ENCODE measurements around the gene TCEA2.

Gene TCEA2

DNA sequence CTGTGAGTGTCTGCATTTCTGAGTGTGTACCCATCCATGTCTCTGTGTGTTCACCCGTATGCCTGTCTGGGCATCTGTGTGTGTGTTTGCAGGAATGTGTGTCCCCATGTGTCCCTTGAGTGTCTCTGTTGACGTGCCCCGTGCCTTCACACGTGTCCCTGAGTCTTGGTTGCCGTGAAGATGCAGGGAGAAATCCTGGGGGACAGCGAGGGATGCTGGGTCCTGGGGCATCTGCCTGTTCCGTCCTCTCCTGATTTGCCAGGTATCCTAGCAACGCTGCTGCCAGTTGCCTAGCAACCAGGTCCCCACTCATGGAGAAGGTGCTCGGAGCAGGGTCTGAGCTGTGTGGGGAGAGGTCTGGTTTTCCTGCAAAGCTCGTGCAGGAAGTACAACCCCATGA is 27.2 kb downstream of the TCEA2 start:
- in situ Hi-C loops (cut with MboI; ENCODE audit: low sequenced_read_pairs), result no loop called here

DNA sequence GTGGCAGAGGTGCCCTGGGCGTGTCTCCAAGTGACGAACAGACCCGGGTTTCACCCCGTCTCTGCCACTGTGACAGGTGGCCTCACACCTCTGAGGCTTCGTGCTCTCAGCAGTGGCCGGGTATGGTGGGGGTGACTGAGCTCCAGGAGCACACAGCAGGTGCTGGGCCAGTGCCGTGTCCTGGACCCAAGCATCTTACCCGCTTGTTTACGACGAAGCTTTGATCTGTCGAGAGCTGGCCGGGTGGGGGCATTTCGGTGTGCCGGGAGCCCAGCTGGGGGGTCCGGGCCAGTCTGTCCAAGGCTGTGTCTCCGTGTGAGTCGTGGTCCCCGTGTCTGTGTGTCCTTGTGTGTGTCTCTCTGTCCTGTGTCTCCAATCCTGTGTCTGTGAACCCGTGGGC is 28.3 kb downstream of the TCEA2 start:
- in situ Hi-C loops (cut with MboI; ENCODE audit: low sequenced_read_pairs), result no loop called here

DNA sequence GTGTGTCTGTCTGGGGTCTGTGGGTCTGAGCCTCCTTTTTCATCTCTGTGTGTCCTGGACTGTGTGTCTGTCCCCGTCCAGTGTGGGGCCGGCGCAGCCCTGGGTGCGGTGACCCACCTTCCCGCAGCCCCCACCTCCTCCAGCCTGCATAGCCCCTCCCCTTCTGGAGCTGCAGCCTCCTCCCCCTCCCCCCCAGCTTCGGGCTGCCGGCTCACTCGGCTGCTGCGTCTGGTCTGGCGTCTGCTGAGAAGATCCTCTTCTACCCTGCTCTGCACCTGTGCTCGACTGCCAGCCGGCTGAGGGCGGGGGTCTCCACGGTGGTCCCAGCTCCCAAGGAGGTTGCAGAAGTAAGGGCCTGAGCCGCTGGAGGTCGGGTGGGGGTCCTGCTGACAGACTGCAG is 28.8 kb downstream of the TCEA2 start:
- in situ Hi-C loops (cut with MboI; ENCODE audit: low sequenced_read_pairs), result no loop called here

DNA sequence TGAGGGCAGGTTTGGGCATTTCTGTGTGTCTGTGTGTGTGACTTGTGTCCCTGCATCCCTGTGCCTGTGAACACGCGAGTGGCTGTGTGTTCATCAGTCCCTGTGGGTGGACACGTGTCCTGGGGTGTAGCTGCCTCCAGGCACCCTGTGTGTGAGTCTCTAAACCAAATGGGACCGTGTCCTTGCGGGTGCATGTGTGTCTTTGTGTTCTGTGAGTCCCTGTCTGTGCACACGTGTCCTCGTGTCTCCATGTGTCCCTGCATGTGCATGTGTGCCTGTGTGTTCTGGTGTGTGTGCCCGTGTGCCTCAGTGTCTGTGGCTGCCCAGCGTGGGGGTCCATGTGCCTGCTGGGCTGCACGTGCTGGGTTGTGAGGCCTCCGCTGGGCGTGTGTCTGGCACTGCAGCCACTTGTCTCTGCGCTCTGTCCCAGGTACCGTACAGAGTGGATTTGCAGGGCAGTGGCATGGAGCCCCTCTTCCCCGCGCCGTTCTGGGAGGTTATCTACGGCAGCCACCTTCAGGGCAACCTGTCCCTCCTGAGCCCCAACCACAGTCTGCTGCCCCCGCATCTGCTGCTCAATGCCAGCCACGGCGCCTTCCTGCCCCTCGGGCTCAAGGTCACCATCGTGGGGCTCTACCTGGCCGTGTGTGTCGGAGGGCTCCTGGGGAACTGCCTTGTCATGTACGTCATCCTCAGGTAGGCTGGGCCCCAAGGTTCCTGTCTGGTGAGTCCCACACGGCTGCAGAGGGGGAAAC is 29.4 kb downstream of the TCEA2 start:
- in situ Hi-C loops (cut with MboI; ENCODE audit: low sequenced_read_pairs), result no loop called here

DNA sequence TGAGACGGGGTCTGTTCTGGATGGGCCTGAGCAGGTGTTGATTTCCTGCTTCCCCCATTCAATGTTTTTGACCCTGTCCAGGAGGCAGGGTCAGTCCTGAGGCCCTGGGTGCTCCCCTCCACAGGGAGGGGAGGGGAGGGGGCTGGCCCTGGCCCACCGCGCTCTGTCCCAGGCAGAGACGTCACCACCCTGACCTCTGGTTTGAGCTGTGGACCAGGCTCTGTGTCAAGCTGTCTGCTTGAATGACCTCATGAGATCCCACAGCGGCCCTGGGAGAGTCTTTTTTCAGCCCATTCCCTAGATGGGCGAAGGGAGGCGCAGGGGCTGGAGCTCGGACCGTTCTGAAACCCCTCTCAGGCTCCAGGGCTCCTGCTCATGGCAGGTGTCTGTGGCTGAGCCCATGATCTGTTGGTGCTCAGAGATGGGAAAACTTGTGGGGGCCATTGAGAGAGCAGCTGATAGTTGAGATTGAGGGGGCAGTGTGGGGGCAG is 30.1 kb downstream of the TCEA2 start:
- in situ Hi-C loops (cut with MboI; ENCODE audit: low sequenced_read_pairs), result no loop called here

DNA sequence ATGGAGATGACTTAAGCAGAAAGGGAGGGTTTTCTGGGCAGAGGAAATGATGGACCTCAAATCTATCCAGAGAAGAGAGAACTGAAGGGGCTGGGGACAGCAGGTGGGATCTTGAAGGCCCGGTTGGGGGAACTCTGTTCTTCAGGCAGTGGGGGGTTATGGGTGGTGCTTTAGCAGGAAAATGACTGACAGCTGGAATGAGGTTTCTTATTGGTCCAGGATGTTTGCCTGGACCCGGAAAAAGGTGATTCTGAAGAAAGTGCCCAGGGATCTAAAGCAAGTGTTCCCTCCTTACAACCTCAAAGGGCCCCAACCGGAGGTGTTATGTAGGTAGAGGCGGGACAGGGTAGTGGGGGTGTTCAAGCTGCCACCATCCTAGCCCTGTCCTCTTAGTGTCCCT is 32.5 kb downstream of the TCEA2 start:
- in situ Hi-C loops (cut with MboI; ENCODE audit: low sequenced_read_pairs), result no loop called here

DNA sequence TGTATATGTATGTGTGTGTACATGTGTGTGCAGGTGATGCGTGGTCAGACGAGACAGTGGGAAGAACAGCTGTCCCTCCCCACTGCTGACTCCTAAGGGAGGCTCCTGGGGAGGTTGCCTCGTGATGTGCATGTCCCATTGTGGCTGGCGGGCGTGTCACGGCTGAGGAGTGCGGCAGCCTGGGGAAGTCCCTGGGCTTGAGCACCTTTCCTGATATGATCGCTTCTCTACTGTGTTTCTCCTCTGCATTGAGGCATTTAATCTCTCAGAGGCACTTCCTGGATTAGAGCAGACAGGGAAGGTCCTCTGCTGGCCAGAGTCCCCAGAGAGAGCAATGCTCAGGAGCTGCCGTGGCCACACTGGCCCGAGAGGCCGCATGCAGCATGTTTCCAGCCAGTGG is 32.9 kb downstream of the TCEA2 start:
- in situ Hi-C loops (cut with MboI; ENCODE audit: low sequenced_read_pairs), result no loop called here

DNA sequence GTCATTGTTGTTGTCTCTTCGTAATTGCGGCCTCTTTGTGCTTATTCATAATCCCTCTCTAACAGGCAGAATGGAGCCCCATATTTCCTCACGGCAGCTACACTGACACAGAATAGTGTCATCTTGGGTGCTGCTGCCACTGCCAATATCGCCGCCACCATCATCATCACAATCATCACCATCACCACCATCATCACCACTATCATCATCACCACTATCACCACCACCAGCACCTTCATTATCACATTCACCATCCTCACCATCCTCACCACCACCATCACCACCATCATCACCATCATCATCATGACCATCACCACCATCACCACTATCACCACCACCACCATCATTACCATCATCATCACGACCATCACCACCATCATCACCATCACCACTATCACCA is 33.5 kb downstream of the TCEA2 start:
- in situ Hi-C loops (cut with MboI; ENCODE audit: low sequenced_read_pairs), result no loop called here

DNA sequence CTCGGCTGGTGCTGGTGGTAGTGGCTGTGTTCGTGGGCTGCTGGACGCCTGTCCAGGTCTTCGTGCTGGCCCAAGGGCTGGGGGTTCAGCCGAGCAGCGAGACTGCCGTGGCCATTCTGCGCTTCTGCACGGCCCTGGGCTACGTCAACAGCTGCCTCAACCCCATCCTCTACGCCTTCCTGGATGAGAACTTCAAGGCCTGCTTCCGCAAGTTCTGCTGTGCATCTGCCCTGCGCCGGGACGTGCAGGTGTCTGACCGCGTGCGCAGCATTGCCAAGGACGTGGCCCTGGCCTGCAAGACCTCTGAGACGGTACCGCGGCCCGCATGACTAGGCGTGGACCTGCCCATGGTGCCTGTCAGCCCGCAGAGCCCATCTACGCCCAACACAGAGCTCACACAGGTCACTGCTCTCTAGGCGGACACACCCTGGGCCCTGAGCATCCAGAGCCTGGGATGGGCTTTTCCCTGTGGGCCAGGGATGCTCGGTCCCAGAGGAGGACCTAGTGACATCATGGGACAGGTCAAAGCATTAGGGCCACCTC is 35.5 kb downstream of the TCEA2 start:
- in situ Hi-C loops (cut with MboI; ENCODE audit: low sequenced_read_pairs), result no loop called here

DNA sequence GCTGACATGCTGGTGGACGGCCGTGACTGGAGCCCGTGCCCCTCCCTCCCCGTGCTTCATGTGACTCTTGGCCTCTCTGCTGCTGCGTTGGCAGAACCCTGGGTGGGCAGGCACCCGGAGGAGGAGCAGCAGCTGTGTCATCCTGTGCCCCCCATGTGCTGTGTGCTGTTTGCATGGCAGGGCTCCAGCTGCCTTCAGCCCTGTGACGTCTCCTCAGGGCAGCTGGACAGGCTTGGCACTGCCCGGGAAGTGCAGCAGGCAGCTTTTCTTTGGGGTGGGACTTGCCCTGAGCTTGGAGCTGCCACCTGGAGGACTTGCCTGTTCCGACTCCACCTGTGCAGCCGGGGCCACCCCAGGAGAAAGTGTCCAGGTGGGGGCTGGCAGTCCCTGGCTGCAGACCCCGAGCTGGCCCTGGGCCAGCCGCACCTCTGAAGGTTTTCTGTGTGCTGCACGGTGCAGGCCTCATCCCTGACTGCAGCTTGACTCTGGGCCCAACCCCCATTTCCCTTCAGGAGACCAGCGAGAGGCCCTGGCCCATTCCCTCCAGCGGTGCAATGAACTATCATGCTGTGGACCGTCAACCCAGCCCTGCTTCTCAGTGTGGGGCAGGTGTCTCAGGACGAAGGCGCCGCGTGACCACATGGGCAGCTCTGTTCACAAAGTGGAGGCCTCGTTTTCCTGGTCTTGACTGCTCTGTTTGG is 36.2 kb downstream of the TCEA2 start:
- in situ Hi-C loops (cut with MboI; ENCODE audit: low sequenced_read_pairs), result no loop called here

DNA sequence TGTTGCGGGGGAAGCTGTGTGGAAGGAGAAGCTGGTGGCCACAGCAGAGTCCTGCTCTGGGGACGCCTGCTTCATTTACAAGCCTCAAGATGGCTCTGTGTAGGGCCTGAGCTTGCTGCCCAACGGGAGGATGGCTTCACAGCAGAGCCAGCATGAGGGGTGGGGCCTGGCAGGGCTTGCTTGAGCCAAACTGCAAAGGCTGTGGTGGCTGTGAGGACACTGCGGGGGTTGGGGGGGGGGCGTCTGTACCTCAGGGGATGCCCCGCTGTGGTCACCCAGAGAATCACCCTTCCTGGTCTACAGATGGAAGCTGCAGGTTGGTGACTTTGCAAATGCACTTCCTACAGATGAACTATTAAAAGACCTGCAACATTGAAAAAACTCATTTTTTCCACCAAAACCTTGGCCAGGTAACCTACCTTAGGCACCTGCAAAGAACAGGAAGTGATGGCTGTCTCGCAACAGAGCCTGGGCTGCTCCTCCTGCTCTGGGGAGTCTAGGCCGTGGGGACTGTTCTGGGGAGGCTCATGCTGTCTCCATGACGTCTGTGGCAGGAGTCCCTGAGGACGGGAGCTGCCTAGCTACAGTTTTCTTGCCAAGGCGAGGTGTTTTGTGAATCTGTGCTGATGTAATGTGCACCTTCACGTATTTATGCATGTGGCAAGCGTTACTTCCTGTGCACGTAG is 37.0 kb downstream of the TCEA2 start:
- in situ Hi-C loops (cut with MboI; ENCODE audit: low sequenced_read_pairs), result no loop called here

DNA sequence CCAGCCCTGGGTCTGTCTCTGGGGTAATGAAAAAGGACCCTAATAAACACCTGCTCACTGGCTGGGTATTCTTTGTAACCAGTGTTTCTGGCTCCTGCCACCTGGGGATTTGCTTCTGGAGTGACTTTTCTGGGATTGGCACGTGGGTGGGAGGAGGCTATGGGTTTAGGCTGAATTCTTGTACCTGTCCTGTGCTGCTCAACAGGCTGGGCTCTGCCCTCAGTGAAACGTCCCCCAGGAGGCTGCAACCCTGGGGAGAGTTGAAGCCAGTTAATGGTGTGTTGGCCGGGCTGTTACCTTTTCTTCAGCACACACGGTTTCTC is 37.5 kb downstream of the TCEA2 start:
- in situ Hi-C loops (cut with MboI; ENCODE audit: low sequenced_read_pairs), result no loop called here

DNA sequence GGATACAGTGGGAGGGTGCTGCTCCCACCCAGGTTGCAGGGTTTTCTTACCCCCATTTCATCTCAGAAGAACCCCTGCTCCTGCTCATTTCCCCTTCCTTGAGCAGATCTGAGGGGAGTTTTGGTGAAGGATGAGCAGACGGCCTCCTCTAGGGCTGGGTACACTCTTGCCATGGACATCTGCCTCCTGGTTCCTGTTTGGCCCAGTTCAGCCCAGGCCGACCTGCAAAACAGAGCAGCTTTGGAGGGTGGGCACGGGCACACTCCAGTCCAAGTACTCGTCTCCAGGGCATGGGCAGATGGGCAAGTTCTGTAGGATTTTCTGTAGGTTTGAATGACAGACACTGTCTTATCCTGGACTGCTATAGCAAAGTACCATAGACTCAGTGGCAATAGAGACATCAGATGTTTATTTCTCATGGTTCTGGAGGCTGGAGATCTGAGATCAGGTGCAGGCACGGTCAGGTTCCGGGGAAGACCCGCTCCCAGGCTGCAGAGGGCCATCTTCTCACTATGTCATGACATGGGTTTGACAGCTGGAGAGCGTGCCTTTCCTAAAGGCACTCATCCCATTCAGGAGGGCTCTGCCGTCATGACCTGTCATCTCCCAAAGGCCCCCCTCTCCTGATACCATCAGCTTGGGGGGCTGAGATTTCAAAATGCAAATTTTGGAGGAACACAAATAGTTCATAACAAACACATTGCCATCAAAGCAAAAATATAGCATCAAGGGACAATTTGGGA is 38.1 kb downstream of the TCEA2 start:
- in situ Hi-C loops (cut with MboI; ENCODE audit: low sequenced_read_pairs), result no loop called here

DNA sequence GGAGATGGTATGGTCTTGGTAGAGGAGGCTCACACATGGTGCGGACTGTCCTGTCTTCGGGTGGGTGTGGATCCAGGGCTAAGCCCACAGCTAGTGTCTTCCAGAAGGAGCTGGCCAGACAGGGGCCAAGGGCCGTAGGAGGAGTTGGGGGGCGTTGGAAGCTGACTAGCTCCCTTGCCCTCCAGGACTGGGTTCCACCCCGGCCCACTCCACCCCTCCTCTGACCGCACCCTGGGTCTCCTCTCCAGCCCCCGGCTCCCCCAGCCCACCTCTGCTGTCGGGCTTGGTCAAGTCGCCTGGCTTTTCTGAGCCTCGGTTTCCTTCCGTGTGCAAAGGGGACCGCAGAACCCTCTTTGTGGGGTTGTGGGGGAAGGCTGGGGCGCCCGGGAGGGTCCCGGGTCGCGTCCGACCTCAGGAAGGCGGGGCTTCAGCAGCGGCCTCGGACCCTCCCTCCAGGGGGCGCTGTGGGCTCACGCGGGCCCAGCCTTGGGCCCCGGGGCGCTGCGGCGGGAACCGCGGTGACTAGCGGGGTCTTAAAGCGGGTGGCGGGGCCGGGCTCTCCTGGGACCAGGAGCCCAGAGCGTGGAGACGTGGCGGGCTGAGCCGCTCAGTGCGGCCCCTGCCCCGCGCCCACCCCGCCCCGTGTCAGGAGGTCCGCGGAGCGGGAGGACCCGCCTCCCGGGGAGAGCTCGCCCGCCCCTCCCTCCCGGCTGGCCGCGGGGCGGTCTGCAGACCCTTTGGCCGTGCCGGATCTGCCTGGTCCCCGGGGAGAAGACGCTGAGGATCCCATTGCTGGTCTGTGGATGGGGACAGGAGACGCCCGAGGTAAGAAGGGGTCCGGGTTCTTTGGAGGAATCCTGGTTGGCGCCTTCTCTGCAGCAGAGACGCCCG is 39.0 kb downstream of the TCEA2 start:
- in situ Hi-C loops (cut with MboI; ENCODE audit: low sequenced_read_pairs), result no loop called here

DNA sequence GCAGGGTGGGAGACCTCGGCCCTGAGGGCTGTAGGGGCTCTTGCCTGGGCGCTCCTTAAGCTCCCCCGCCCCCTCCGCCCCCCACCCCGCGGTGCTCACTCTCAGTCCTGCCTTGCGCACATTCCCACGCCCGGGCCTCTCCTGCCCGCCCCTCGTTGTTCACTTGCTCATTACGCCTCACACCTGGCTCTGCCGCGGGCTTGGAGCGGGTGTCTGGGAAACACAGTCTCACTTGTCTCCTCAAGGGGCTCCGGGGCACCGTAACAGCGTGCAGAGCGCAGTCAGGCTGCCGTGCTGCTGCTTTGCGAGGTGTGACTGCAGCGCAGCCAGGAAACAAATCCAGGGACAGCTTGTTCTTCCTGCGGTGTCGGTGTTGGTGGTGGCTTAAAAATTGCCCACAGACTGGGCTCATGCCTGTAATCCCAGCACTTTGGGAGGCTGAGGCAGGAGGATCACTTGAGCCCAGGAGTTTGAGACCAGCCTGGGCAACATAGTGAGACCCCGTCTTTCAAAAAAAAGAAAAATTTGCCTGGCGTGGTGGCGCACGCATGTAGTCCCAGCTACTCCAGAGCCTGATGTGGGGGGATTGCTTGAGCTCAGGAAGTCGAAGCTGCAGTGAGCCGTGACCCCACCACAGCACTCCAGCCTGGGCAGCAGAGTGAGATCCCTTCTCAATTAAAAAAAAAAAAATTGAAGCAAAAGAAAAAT is 39.8 kb downstream of the TCEA2 start:
- in situ Hi-C loops (cut with MboI; ENCODE audit: low sequenced_read_pairs), result no loop called here

DNA sequence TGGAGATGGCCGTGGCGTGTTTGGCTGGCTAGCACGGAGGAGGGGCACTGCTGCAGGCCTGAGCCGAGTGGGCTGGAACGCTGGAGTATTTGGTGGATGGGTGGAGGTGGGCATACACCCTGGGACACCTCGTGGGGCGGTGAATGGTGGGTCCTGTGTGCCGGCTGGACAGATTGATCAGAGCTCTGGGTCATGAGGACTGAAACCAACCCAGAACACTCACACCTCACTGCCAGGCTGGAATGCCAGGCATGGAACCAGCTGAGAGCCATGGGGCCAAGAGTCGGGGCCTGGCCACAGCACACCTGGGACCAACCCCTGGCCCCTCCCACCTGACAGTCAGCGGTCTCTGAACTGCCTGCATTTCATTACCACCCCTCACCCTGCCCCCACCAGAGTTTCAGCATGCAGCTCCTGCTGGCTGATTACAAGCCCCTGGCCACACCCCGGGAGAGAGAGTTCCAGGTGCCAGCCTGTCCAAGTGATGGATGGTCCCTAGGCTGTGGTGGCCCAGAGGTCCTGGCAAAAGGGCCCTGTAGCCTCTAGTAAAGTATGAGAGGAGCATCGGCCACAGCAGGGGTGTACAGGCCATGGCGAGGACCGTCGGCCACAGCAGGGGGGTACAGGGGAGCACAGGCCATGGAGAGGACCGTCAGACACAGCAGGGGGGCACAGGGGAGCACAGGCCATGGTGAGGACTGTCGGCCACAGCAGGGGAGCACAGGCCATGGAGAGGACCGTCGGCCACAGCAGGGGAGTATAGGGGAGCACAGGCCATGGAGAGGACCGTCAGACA is 41.1 kb downstream of the TCEA2 start:
- in situ Hi-C loops (cut with MboI; ENCODE audit: low sequenced_read_pairs), result no loop called here

DNA sequence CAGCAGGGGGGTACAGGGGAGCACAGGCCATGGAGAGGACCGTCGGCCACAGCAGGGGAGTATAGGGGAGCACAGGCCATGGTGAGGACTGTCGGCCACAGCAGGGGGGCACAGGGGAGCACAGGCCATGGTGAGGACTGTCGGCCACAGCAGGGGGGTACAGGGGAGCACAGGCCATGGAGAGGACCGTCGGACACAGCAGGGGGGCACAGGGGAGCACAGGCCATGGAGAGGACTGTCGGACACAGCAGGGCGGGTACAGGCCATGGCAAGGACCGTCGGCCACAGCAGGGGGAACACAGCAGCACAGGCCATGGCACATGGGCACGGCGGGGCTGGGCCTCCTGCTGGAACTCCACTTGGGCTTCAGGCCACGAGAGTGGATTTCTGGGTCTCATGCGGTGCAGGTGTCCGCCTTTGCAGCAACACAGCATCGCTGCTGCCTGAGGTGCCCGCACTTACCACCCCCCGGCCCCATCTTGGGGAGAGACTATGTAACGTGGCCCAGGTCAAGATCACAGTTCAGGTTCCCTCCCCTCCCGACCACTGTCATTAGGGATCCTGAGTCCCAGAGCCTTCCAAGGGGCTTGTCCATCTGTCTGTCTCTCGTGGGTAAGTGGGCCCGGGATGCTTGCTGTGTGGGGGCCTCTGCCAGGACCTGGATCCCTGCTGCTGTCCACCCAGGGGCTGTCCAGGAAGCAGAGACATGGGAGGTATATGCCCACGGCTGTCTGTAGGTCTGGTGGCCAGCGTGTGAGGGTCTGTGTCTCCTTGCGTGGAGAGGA is 41.9 kb downstream of the TCEA2 start:
- in situ Hi-C loops (cut with MboI; ENCODE audit: low sequenced_read_pairs), result no loop called here

DNA sequence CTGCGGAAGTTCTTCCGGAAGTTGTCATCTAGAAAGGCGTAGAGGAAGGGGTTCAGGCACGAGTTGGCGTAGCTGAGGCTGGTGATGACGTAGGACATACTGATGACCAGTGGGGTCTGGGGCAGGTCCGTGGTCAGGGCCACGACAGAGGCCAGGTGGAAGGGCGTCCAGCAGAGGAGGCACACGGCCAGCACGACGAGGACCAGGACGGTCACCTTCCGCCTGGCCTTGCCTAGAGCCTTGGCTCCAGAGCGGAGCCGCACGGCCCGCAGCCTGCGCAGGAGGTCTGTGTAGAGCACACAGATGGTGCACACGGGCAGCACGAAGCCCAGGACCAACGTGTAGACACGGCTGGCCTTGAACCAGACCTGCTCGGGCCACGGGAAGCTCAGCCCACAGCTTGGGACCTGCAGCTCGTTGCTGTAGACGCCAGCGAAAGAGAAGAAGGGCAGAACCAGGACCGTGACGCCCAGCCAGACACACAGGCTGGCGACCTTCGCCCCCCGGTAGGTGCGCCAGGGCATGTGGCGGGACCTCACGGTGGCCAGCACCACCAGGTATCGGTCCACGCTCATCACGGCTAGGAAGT is 42.9 kb downstream of the TCEA2 start:
- in situ Hi-C loops (cut with MboI; ENCODE audit: low sequenced_read_pairs), result no loop called here

Data from hTERT RPE-1 (cell line).